ENCODE results near the gene GPR89A. TPM values are rescaled to one million over a fixed set of nuclear protein-coding genes. Genes with fewer than 3 reads are reported as not detected.
"Not testable (repeated sequence)": the region's sequence is repeated elsewhere in the genome, so short reads cannot be mapped to it uniquely, and the experiment has no call there.

GPR89A gene
- total RNA-seq, 1 donor from 2014 or later, result 24.6 TPM

GRCh38 chr1:145686078-145686477, 78.3 kb downstream of the GPR89A start:
- DNase-seq (ENCODE audit: low spot score); H3K4me1 Mint-ChIP-seq (ENCODE audit: unreplicated experiment); H3K27me3 Mint-ChIP-seq (ENCODE audit: unreplicated experiment); H3K27ac Mint-ChIP-seq (ENCODE audit: unreplicated experiment); H3K9me3 Mint-ChIP-seq (ENCODE audit: unreplicated experiment); H3K36me3 Mint-ChIP-seq (ENCODE audit: low read depth, unreplicated experiment); H3K4me3 Mint-ChIP-seq (ENCODE audit: unreplicated experiment): not testable (repeated sequence)

DNA sequence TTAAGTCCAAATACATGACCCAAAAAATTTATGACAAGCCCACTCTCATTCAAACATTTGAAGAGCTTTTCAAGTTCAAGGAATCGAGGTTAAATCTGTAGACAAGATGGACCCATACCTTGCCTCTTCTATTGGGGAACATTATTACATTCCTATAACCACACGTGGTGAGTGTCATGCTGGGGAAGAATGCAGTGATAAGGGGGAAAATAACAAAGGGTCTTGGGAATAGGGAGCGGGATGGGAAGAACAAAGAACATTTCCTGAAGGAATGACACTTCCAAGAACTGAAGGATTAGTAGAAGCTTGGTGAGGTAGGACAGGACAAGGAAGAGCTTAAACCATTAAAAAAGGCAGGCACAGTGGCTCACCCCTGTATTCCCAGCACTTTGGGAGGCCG, 80.5 kb downstream of the GPR89A start:
- Mint-ChIP-seq H3K36me3 (ENCODE audit: low read depth, unreplicated experiment) (no peaks in the 10 kb centered on the region), H3K4me3 (ENCODE audit: unreplicated experiment) (no peak overlapping the region), H3K9me3 (ENCODE audit: unreplicated experiment) (no peaks in the 10 kb centered on the region), H3K27me3 (ENCODE audit: unreplicated experiment) (no peaks in the 10 kb centered on the region), H3K4me1 (ENCODE audit: unreplicated experiment) (peaks cover 3% of the 10 kb centered on the region), H3K27ac (ENCODE audit: unreplicated experiment) (no peak overlapping the region)
- DNase-seq (ENCODE audit: low spot score), result no peak
- no peak for TF ChIP-seq CTCF (IDR thresholded peaks at IDR 0.05; ENCODE audit: unreplicated experiment)

GRCh38 chr1:145688924-145689323, 81.1 kb downstream of the GPR89A start:
- Mint-ChIP-seq H3K27ac (ENCODE audit: unreplicated experiment) (no peak overlapping the region), H3K4me3 (ENCODE audit: unreplicated experiment) (no peak overlapping the region), H3K9me3 (ENCODE audit: unreplicated experiment) (no peaks in the 10 kb centered on the region), H3K27me3 (ENCODE audit: unreplicated experiment) (no peaks in the 10 kb centered on the region), H3K4me1 (ENCODE audit: unreplicated experiment) (peaks cover 3% of the 10 kb centered on the region), H3K36me3 (ENCODE audit: low read depth, unreplicated experiment) (no peaks in the 10 kb centered on the region)
- no peak for DNase-seq (ENCODE audit: low spot score)
- TF ChIP-seq CTCF (IDR thresholded peaks at IDR 0.05; ENCODE audit: unreplicated experiment), result no peak

DNA sequence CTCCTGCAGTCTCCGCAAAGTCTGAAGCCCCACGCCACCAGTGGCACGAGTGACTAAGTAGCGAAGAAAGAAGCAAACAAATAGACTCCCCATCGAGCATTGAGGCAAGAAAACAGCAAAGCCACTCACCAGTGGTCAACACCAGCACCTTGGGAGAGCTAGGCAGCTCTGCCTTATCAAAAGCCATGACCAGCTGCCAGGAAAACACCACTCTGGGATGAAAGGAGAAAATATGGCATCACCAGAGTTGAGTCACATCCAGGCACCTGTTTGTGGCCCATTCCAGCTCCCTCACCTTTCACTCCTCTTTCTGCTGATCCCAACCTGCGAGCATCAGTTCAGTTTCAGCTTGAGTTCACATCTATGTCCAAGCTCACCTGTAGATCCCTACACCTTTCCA, 82.1 kb downstream of the GPR89A start:
- Mint-ChIP-seq H3K4me3 (ENCODE audit: unreplicated experiment) (no peak overlapping the region), H3K27me3 (ENCODE audit: unreplicated experiment) (no peaks in the 10 kb centered on the region), H3K36me3 (ENCODE audit: low read depth, unreplicated experiment) (no peaks in the 10 kb centered on the region), H3K27ac (ENCODE audit: unreplicated experiment) (no peak overlapping the region), H3K4me1 (ENCODE audit: unreplicated experiment) (peaks cover 3% of the 10 kb centered on the region), H3K9me3 (ENCODE audit: unreplicated experiment) (no peaks in the 10 kb centered on the region)
- DNase-seq (ENCODE audit: low spot score), result no peak
- no peak for TF ChIP-seq CTCF (IDR thresholded peaks at IDR 0.05; ENCODE audit: unreplicated experiment)

- Mint-ChIP-seq H3K27ac (ENCODE audit: unreplicated experiment) (no peak overlapping the region), H3K27me3 (ENCODE audit: unreplicated experiment) (no peaks in the 10 kb centered on the region), H3K9me3 (ENCODE audit: unreplicated experiment) (no peaks in the 10 kb centered on the region), H3K4me3 (ENCODE audit: unreplicated experiment) (no peak overlapping the region), H3K4me1 (ENCODE audit: unreplicated experiment) (peaks cover 3% of the 10 kb centered on the region), H3K36me3 (ENCODE audit: low read depth, unreplicated experiment) (no peaks in the 10 kb centered on the region)
- TF ChIP-seq CTCF (IDR thresholded peaks at IDR 0.05; ENCODE audit: unreplicated experiment), result no peak
- no peak for DNase-seq (ENCODE audit: low spot score)
Observed at GRCh38 chr1:145690587-145691558, 83.1 kb downstream of the GPR89A start.

Measured in endothelial cell (in vitro differentiated cells).